ENCODE results near the gene LDB2. TPM values are rescaled to one million over a fixed set of nuclear protein-coding genes. Genes with fewer than 3 reads are reported as not detected.

LDB2 gene
- polyA plus RNA-seq, 3 donors, result not detected

GRCh38 chr4:16890651-16891050 is 7.8 kb downstream of the LDB2 start:
- H2AFZ ChIP-seq (ENCODE audit: insufficient read depth, low read depth, low read length, poor library complexity, severe bottlenecking), result no peak overlapping the region
- H3K79me2 ChIP-seq (ENCODE audit: insufficient read depth, low read length), result no peaks in the 10 kb centered on the region
- no peak for DNase-seq
- Mint-ChIP-seq H3K27me3 (ENCODE audit: low read depth in 3 of 3) (peaks cover 0 to 6% (median 0%) of the 10 kb centered on the region in 3 donors), H3K36me3 (no peaks in the 10 kb centered on the region), H3K4me1 (peaks cover 20% of the 10 kb centered on the region), H3K9me3 (no peaks in the 10 kb centered on the region), H3K4me3 (no peak overlapping the region), H3K27ac (no peak overlapping the region)
- no peak overlapping the region for H3K4me3 ChIP-seq (replicated peaks in 1 of 3; ENCODE audit: low read depth in 2 of 3, low read length in 3 of 3)
- peaks cover 0 to 2% of the 10 kb centered on the region in 2 donors for H3K9me3 ChIP-seq (replicated peaks in 1 of 2; ENCODE audit: control insufficient read depth in 1 of 2, insufficient read depth in 1 of 2, low read length in 2 of 2)
- H3K27me3 ChIP-seq (ENCODE audit: control insufficient read depth in 2 of 2, insufficient read depth in 2 of 2, low read length in 2 of 2), result no peaks in the 10 kb centered on the region
- H3K9ac ChIP-seq (ENCODE audit: insufficient read depth, low read length, poor library complexity, severe bottlenecking), result no peak overlapping the region
- TF ChIP-seq, protein P1, sequence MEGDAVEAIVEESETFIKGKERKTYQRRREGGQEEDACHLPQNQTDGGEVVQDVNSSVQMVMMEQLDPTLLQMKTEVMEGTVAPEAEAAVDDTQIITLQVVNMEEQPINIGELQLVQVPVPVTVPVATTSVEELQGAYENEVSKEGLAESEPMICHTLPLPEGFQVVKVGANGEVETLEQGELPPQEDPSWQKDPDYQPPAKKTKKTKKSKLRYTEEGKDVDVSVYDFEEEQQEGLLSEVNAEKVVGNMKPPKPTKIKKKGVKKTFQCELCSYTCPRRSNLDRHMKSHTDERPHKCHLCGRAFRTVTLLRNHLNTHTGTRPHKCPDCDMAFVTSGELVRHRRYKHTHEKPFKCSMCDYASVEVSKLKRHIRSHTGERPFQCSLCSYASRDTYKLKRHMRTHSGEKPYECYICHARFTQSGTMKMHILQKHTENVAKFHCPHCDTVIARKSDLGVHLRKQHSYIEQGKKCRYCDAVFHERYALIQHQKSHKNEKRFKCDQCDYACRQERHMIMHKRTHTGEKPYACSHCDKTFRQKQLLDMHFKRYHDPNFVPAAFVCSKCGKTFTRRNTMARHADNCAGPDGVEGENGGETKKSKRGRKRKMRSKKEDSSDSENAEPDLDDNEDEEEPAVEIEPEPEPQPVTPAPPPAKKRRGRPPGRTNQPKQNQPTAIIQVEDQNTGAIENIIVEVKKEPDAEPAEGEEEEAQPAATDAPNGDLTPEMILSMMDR (IDR thresholded peaks at IDR 0.05), result no peak
- no peaks in the 10 kb centered on the region for H4K20me1 ChIP-seq (ENCODE audit: insufficient read depth, low read length)
- H3K4me2 ChIP-seq (replicated peaks; ENCODE audit: extremely low read depth, low read length, poor library complexity, severe bottlenecking), result no peak overlapping the region
- no CpG with 5 or more reads among the region's 2 CpGs for WGBS (ENCODE audit: insufficient coverage)
- no peak overlapping the region for H3K27ac ChIP-seq (ENCODE audit: low read depth in 1 of 2, low read length in 2 of 2)
- intact Hi-C loops (cut with micrococcal nuclease), result no loop called here
- no peaks in the 10 kb centered on the region for H3K36me3 ChIP-seq (replicated peaks in 1 of 2; ENCODE audit: control insufficient read depth in 1 of 2, insufficient read depth in 2 of 2, low read length in 2 of 2)
- peaks cover 0 to 7% of the 10 kb centered on the region in 2 donors for H3K4me1 ChIP-seq (ENCODE audit: control insufficient read depth in 1 of 2, insufficient read depth in 2 of 2, low read length in 2 of 2)

DNA sequence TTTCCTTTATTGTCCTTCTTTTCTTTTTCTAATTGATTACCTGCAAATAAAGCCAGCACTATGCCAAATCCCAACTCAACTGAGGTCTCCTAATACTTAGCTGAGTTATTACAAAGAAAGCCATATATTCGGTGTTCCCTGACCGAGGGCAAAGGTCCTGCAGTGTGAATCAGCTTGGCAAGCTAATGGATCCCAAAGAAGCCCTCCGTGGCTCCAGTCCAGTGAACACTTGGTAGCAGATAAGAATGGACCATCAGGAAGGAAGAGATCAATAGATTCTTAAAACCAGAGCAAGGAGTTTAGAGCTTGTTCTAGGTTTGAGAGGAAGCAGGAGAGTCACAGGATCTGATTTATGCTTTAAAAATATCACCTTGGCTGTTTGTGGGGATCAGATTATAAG is 8.5 kb downstream of the LDB2 start:
- no peaks in the 10 kb centered on the region for H4K20me1 ChIP-seq (ENCODE audit: insufficient read depth, low read length)
- H3K9me3 Mint-ChIP-seq, result no peaks in the 10 kb centered on the region
- H3K27ac ChIP-seq (ENCODE audit: low read depth in 1 of 2, low read length in 2 of 2), result no peak overlapping the region
- peaks cover 0 to 2% of the 10 kb centered on the region in 2 donors for H3K9me3 ChIP-seq (replicated peaks in 1 of 2; ENCODE audit: control insufficient read depth in 1 of 2, insufficient read depth in 1 of 2, low read length in 2 of 2)
- H3K4me1 Mint-ChIP-seq, result peaks cover 20% of the 10 kb centered on the region
- no peak overlapping the region for H3K4me3 ChIP-seq (replicated peaks in 1 of 3; ENCODE audit: low read depth in 2 of 3, low read length in 3 of 3)
- H2AFZ ChIP-seq (ENCODE audit: insufficient read depth, low read depth, low read length, poor library complexity, severe bottlenecking), result no peak overlapping the region
- H3K4me2 ChIP-seq (replicated peaks; ENCODE audit: extremely low read depth, low read length, poor library complexity, severe bottlenecking), result no peak overlapping the region
- intact Hi-C loops (cut with micrococcal nuclease), result no loop called here
- no peak for DNase-seq
- TF ChIP-seq, protein P1 (IDR thresholded peaks at IDR 0.05), result no peak
- H3K9ac ChIP-seq (ENCODE audit: insufficient read depth, low read length, poor library complexity, severe bottlenecking), result no peak overlapping the region
- H3K36me3 ChIP-seq (replicated peaks in 1 of 2; ENCODE audit: control insufficient read depth in 1 of 2, insufficient read depth in 2 of 2, low read length in 2 of 2), result no peaks in the 10 kb centered on the region
- WGBS (ENCODE audit: insufficient coverage), result 97% methylated on average over 3 of the region's 3 CpGs
- no peaks in the 10 kb centered on the region for H3K79me2 ChIP-seq (ENCODE audit: insufficient read depth, low read length)
- H3K4me3 Mint-ChIP-seq, result no peak overlapping the region
- no peaks in the 10 kb centered on the region for H3K27me3 ChIP-seq (ENCODE audit: control insufficient read depth in 2 of 2, insufficient read depth in 2 of 2, low read length in 2 of 2)
- no peak overlapping the region for H3K27ac Mint-ChIP-seq
- H3K36me3 Mint-ChIP-seq, result no peaks in the 10 kb centered on the region
- H3K27me3 Mint-ChIP-seq (ENCODE audit: low read depth in 3 of 3), result peaks cover 0 to 2% (median 0%) of the 10 kb centered on the region in 3 donors
- H3K4me1 ChIP-seq (ENCODE audit: control insufficient read depth in 1 of 2, insufficient read depth in 2 of 2, low read length in 2 of 2), result peaks cover 0 to 7% of the 10 kb centered on the region in 2 donors

Measured in CD14-positive monocyte (primary cell).